22Rv1 (cell line): ENCODE data around the gene CGNL1.

Experiments used
- CTCF ChIP-seq: fragments of 450-650 bp; IDR thresholded peaks from 2 replicates; pipeline ENCODE4 v1.5.1; 2017; ENCODE audit warnings: mild to moderate bottlenecking
- ZFX ChIP-seq: fragments of 450-650 bp; IDR thresholded peaks from 2 replicates; pipeline ENCODE4 v1.6.1; 2017; ENCODE audit warnings: antibody characterized with exemption, borderline replicate concordance

GRCh38 chr15:57425842-57426241 lies 49.5 kb downstream of the CGNL1 start:
- no peak for TF ChIP-seq CTCF
- no peak for TF ChIP-seq ZFX
